ENCODE results near the gene RAB1A.

RAB1A gene

GRCh38 chr2:65069439-65069824, 60.5 kb downstream of the RAB1A start:
- DNase-seq (ENCODE audit: low read depth) = no peak
- H3K4me3 ChIP-seq (ENCODE audit: low read depth, low read length) = no peak overlapping the region

GRCh38 chr2:65067806-65068553, 61.9 kb downstream of the RAB1A start:
- H3K4me3 ChIP-seq (ENCODE audit: low read depth, low read length) = no peak overlapping the region
- no peak for DNase-seq (ENCODE audit: low read depth)

- no peak overlapping the region for H3K4me3 ChIP-seq (ENCODE audit: low read depth, low read length)
- peak; percentile 98 for DNase-seq (ENCODE audit: low read depth)
Observed at GRCh38 chr2:65064728-65065552, 65.0 kb downstream of the RAB1A start.

GRCh38 chr2:65062843-65063825, 66.8 kb downstream of the RAB1A start:
- DNase-seq (ENCODE audit: low read depth) = peak; percentile 52
- H3K4me3 ChIP-seq (ENCODE audit: low read depth, low read length) = no peak overlapping the region

- H3K4me3 ChIP-seq (ENCODE audit: low read depth, low read length) = no peak overlapping the region
- DNase-seq (ENCODE audit: low read depth) = no peak
Observed at GRCh38 chr2:65061910-65062339, 68.0 kb downstream of the RAB1A start.

GRCh38 chr2:65061146-65061909, 68.6 kb downstream of the RAB1A start:
- no peak overlapping the region for H3K4me3 ChIP-seq (ENCODE audit: low read depth, low read length)
- DNase-seq (ENCODE audit: low read depth) = no peak

- no peak for DNase-seq (ENCODE audit: low read depth)
- no peak overlapping the region for H3K4me3 ChIP-seq (ENCODE audit: low read depth, low read length)
Observed at GRCh38 chr2:65059071-65059470, 70.8 kb downstream of the RAB1A start.

GRCh38 chr2:65057391-65058052, 72.4 kb downstream of the RAB1A start:
- H3K4me3 ChIP-seq (ENCODE audit: low read depth, low read length) = peak overlapping the region; percentile 69
- no peak for DNase-seq (ENCODE audit: low read depth)

GRCh38 chr2:65057054-65057375, 72.9 kb downstream of the RAB1A start:
- DNase-seq (ENCODE audit: low read depth) = no peak
- peak overlapping the region; percentile 69 for H3K4me3 ChIP-seq (ENCODE audit: low read depth, low read length)

- peak within 1 kb of the TSS; percentile 69 for H3K4me3 ChIP-seq (ENCODE audit: low read depth, low read length)
Observed at GRCh38 chr2:65056215-65057053, 73.5 kb downstream of the RAB1A start, which contains the start of gene CEP68. TSS of gene CEP68 (plus strand) at chr2:65056416. CDS start at chr2:65069445, 13,029 bp downstream.

GRCh38 chr2:65055422-65056214, 74.3 kb downstream of the RAB1A start:
- H3K4me3 ChIP-seq (ENCODE audit: low read depth, low read length) = peak overlapping the region; percentile 69
- no peak for DNase-seq (ENCODE audit: low read depth)

More at GRCh38 chr2:65056215-65057053, 73.5 kb downstream of the RAB1A start, which contains the start of gene CEP68:
- DNase-seq (ENCODE audit: low read depth) = peak; percentile 93

GRCh38 chr2:65054749-65055421, 75.0 kb downstream of the RAB1A start:
- DNase-seq (ENCODE audit: low read depth) = no peak
- H3K4me3 ChIP-seq (ENCODE audit: low read depth, low read length) = no peak overlapping the region

- DNase-seq (ENCODE audit: low read depth) = no peak
- H3K4me3 ChIP-seq (ENCODE audit: low read depth, low read length) = no peak overlapping the region
Observed at GRCh38 chr2:65053199-65053598, 76.7 kb downstream of the RAB1A start.

- no peak for DNase-seq (ENCODE audit: low read depth)
- no peak overlapping the region for H3K4me3 ChIP-seq (ENCODE audit: low read depth, low read length)
Observed at GRCh38 chr2:65050931-65051330, 79.0 kb downstream of the RAB1A start.

GRCh38 chr2:65049010-65049639, 80.8 kb downstream of the RAB1A start:
- no peak overlapping the region for H3K4me3 ChIP-seq (ENCODE audit: low read depth, low read length)
- no peak for DNase-seq (ENCODE audit: low read depth)
